Right atrium auricular region (tissue), 2 donors: ENCODE data around the gene TM4SF20. TPM values are rescaled to one million over a fixed set of nuclear protein-coding genes. Genes with fewer than 3 reads are reported as not detected.
A peak's percentile ranks its signal among the peaks of the same experiment; 100 is the strongest.

Experiments used
- DNase-seq: peaks from one replicate; pipeline ENCODE4 v3.0.0-alpha.2; 2019; ENCODE audit warnings: low spot score
- H3K27ac ChIP-seq, 2 donors: fragments of 200-600 bp; sonication (generic); 1 replicate in 1 of 2; 2 replicates in 1 of 2; pipeline ENCODE4 v1.5.1; 2016 to 2019
- H3K27me3 ChIP-seq, 2 donors: fragments of 200-600 bp; sonication (generic); one replicate each; pipeline versions ENCODE4 v1.5.1 to v1.6.0; 2017 to 2019
- H3K36me3 ChIP-seq: fragments of 200-600 bp; sonication (generic); one replicate; pipeline ENCODE4 v1.5.1; 2016
- H3K4me1 ChIP-seq, 2 donors: fragments of 200-600 bp; sonication (generic); one replicate each; pipeline versions ENCODE4 v1.5.1 to v1.6.0; 2017 to 2019
- H3K4me3 ChIP-seq, 2 donors: fragments of 200-600 bp; sonication (generic); 1 replicate in 1 of 2; 2 replicates in 1 of 2; pipeline ENCODE4 v1.5.1; 2017 to 2019; ENCODE audit warnings: mild to moderate bottlenecking in 1 of 2, moderate library complexity in 1 of 2
- H3K9me3 ChIP-seq, 2 donors: fragments of 200-600 bp; sonication (generic); one replicate each; pipeline ENCODE4 v1.5.1; 2019
- total RNA-seq, 2 donors: library from RNA; depleted of rRNA; stranded (reverse); fragments of >200 nt; gene quantifications; one replicate each; pipeline ENCODE4 v1.1.0, GENCODE V29; 2016
- TF ChIP-seq, protein P1 (sequence below), 2 donors: fragments of 200-600 bp; sonication (generic); IDR thresholded peaks; one replicate each; pipeline ENCODE4 v1.5.1; 2019; ENCODE audit warnings: antibody characterized with exemption in 2 of 2

The TM4SF20 gene
- total RNA-seq, 2 donors from 2014 or later = not detected

DNA sequence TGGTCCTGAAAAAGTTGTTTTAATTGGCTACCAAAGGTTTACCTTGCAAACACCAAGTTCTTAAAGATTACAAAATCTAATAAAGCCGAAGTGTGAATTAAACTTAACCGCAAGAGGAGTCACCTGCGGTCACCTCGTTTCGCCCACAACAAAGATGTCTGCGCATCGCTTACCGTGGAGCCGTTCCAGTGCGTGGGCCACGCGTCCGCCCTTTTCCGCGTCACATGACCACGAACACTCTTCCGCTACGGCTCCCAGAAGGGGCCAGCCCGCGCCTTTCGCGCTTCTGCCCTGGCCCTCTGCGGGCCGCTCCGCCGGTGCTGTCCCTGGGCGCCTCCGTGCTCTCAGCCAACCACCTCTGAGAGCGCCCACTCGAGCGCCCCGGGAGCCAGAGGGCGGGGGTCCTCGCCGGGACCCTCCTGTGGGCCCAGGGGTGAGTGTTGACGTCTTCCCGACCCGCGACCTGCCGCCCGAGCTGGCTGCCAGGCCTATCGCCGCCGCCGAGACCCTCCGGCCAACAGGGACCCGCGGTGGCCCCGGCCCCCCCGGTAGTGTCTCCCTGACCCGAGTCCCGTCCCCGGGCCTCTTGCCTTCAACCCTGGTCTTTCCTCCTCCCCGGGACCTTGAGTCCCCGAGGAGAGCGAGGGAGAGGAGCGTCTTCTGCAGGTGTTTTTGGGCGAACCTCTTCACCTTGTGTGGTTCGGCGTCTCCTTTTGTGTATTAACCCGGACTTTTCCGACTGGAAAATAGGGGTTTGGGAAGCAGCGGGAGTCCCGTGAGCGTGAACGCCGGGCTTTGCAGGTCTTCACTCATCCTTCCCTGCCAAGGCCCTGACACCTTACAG is 53.9 kb downstream of the TM4SF20 start, which contains the start of gene MFF:
Gene MFF, plus strand, starts transcription at position 257 of the 844 bp plus-strand sequence. CDS start 5,415 bp downstream, outside the sequence.
- Histone ChIP-seq H3K27ac (peak within 1 kb of the TSS; percentile 90 to 97), H3K4me1 (peaks cover 0 to 21% of the 10 kb centered on the region in 2 donors), H3K36me3 (peaks cover under 1% of the 10 kb centered on the region), H3K9me3 (no peaks in the 10 kb centered on the region), H3K4me3 (peak within 1 kb of the TSS; percentile 87 to 98), H3K27me3 (no peaks in the 10 kb centered on the region)
- TF ChIP-seq, protein P1, sequence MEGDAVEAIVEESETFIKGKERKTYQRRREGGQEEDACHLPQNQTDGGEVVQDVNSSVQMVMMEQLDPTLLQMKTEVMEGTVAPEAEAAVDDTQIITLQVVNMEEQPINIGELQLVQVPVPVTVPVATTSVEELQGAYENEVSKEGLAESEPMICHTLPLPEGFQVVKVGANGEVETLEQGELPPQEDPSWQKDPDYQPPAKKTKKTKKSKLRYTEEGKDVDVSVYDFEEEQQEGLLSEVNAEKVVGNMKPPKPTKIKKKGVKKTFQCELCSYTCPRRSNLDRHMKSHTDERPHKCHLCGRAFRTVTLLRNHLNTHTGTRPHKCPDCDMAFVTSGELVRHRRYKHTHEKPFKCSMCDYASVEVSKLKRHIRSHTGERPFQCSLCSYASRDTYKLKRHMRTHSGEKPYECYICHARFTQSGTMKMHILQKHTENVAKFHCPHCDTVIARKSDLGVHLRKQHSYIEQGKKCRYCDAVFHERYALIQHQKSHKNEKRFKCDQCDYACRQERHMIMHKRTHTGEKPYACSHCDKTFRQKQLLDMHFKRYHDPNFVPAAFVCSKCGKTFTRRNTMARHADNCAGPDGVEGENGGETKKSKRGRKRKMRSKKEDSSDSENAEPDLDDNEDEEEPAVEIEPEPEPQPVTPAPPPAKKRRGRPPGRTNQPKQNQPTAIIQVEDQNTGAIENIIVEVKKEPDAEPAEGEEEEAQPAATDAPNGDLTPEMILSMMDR (IDR thresholded peaks at IDR 0.05) = peak in 1 of 2 donors; percentile 38
- peak; percentile 94 for DNase-seq

DNA sequence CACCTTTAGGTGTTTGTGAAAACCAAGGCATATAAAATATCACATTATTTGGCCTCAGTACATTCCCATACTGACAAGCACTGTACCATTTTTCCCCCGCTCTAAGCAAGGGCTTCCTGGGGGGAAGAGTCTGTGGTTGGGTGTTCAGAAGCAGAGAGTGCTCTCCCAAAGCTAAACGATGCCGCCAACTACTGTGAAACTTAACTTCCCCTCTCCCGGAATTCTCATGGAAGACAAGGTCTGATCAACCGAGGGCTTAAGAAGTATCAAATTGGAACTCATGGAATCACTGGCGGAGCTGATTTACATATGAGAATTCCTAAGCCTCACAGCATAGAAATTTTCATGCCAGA is 54.5 kb downstream of the TM4SF20 start:
- no peaks in the 10 kb centered on the region for H3K9me3 ChIP-seq
- no peak for DNase-seq
- no peaks in the 10 kb centered on the region for H3K36me3 ChIP-seq
- H3K4me3 ChIP-seq = peak overlapping the region; percentile 87 to 98
- peak overlapping the region; percentile 90 to 97 for H3K27ac ChIP-seq
- TF ChIP-seq, protein P1 (IDR thresholded peaks at IDR 0.05) = no peak
- peaks cover 0 to 21% of the 10 kb centered on the region in 2 donors for H3K4me1 ChIP-seq
- H3K27me3 ChIP-seq = no peaks in the 10 kb centered on the region

DNA sequence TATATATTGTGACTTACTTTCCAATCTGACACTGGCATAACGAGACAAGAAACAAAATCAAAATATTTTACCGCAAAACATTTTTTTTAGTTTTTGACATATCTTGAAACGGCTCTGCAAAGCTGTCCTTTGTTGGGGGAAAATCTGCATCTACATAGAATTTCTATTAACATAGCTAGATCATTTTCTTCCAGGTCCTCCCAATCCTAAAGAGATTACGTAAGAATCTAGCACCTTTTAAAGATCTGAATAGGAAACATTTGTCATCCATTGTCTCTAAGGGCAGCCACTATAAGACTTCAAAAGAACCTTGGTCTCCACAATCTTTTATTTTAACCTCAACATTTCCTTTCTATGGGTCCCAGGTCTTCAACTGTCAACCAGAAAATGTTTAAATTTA is 55.3 kb downstream of the TM4SF20 start:
- TF ChIP-seq, protein P1 (IDR thresholded peaks at IDR 0.05) = no peak
- Histone ChIP-seq H3K27ac (no peak overlapping the region), H3K36me3 (no peaks in the 10 kb centered on the region), H3K4me3 (no peak overlapping the region), H3K27me3 (no peaks in the 10 kb centered on the region), H3K4me1 (peaks cover 0 to 21% of the 10 kb centered on the region in 2 donors), H3K9me3 (no peaks in the 10 kb centered on the region)
- DNase-seq = no peak

DNA sequence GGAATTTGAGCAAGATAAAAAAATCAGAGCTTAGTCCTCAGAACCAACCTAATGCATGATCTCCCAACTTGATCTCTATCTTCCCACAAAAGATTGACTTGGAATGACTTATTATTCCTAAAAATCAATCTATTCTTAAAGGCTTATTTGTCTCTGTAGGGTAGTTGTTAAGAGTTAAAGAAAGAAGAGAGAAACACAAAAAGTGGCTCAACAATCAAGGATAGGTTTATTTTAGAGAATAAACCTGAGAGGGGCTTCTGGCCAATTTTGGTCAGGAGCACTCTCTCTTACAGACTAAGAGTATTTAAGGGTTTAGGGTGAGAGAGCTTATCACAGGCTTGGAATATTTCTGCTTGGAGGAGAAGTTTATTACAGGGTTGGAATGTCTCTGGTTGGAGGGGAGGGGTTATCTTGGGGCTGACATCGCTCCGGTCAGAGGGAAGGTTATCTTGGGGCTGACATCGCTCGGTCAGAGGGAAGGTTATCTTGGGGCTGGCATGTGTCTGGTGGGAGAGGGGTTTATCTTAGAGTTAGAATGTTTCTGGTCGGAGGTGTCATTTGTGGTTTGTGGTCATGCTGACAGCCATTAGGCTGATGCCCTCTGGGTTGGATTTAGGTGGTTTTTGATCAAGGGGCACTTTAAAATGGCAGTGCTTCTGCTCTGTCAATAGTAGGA is 56.4 kb downstream of the TM4SF20 start:
- DNase-seq = no peak
- Histone ChIP-seq H3K9me3 (no peaks in the 10 kb centered on the region), H3K4me1 (peaks cover 0 to 21% of the 10 kb centered on the region in 2 donors), H3K36me3 (no peaks in the 10 kb centered on the region), H3K27me3 (no peaks in the 10 kb centered on the region), H3K27ac (no peak overlapping the region), H3K4me3 (no peak overlapping the region)
- TF ChIP-seq, protein P1 (IDR thresholded peaks at IDR 0.05) = no peak

DNA sequence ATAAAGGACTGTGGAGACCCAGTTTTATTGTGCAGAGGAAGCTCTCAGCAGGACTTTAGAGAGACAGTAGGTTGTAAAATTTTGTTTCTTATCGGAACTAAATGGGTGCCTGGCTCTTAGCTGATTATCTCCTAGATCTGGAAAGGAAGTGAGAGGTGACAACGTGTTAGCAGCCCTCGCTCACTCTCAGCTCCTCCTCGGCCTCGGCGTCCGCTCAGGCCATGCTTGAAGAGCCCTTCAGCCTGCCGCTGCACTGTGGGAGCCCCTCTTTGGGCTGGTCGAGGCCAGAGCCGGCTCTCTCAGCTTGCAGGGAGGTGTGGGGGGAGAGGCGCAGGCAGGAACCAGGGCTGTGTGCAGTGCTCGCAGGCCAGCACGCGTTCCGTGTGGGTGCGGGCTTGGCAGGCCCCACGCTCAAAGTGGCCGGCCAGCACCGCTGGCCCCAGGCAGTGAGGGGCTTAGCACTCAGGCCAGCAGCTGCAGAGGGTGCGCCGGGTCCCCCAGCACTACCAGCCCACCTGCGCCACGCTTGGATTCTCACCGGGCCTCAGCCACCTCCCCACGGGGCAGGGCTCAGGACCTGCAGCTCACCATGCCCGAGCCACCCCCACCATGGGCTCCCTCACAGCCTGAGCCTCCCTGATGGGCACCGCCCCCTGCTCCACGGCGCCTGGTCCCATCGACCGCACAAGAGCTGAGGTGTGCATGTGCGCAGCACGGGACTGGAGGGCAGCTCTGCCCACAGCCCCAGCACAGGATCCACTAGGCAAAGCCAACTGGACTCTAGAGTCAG is 58.6 kb downstream of the TM4SF20 start:
- no peak overlapping the region for H3K27ac ChIP-seq
- H3K4me1 ChIP-seq = peaks cover 0 to 5% of the 10 kb centered on the region in 2 donors
- no peaks in the 10 kb centered on the region for H3K27me3 ChIP-seq
- H3K4me3 ChIP-seq = no peak overlapping the region
- TF ChIP-seq, protein P1 (IDR thresholded peaks at IDR 0.05) = no peak
- H3K9me3 ChIP-seq = no peaks in the 10 kb centered on the region
- no peaks in the 10 kb centered on the region for H3K36me3 ChIP-seq
- no peak for DNase-seq
